CMK (cell line): ENCODE results near the gene PRRC2A.
A peak's percentile ranks its signal among the peaks of the same experiment; 100 is the strongest.

ENCODE experiments used
- DNase-seq: peaks from one replicate; pipeline ENCODE4 v3.0.0-alpha.2; 2010; ENCODE audit warnings: low read depth

PRRC2A gene

DNA sequence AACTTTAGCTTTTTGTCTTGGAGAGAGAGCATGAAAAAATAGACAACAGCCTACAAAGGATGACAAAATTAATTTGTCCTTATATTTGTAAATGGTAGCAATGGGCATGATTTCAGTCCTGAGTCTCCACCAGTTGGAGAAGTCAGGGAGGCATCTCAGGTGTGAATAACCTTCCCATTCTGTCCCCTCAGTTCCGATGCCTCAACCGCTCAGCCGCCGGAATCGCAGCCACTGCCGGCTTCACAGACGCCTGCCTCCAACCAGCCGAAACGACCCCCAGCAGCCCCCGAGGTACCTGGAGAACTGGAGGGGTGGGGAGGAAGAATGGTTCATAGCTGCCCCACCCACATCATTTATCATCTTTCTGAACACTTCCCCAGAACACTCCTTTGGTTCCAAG lies 3.6 kb downstream of the PRRC2A start:
- DNase-seq: no peak

DNA sequence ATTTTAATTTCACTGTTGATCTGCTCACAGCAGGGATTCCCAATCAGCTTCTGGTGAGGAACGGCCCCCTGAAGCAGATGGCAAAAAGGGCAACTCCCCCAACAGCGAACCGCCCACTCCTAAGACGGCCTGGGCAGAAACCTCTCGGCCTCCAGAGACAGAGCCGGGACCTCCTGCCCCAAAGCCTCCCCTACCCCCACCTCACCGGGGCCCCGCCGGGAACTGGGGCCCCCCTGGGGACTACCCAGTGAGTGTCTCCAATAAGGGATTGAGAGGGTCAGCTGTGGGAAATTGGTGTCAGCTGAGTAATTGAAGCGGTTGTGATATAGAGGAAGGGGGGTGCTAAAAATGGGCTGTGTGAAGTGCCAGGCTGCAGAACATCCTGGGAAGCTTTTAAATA lies 6.4 kb downstream of the PRRC2A start:
- DNase-seq: no peak

DNA sequence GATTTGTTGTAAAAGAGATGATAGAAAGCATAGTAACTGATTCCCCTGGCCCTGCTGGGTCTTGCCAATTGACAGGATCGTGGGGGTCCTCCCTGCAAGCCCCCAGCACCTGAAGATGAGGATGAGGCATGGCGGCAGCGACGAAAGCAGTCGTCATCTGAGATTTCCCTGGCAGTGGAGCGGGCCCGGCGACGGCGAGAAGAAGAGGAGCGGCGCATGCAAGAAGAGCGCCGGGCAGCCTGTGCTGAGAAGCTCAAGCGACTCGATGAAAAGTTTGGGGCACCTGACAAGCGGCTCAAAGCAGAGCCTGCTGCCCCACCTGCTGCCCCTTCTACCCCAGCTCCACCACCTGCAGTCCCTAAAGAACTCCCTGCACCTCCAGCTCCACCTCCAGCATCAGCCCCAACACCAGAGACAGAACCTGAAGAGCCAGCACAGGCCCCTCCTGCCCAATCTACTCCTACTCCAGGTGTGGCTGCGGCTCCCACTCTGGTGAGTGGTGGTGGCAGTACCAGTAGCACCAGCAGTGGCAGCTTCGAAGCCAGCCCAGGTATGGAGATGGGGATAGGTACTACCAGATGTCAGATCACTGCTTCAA lies 7.3 kb downstream of the PRRC2A start:
- no peak for DNase-seq

DNA sequence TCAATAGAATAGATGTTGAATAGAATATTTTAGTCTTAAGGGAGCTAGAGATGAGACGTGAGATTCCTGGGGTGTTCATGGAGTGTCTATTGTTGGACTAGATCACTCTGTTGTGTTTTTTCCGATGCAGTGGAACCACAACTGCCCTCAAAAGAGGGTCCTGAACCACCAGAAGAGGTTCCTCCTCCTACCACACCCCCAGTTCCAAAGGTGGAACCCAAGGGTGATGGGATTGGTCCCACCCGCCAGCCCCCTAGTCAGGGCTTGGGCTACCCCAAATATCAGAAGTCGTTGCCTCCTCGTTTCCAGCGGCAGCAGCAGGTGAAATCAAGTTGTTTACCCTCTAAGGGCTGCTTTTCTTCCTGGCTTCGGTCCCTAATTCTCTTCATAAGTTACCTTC lies 8.5 kb downstream of the PRRC2A start:
- no peak for DNase-seq

GRCh38 chr6:31630177-31630934 lies 9.8 kb downstream of the PRRC2A start:
- DNase-seq: no peak

- DNase-seq: no peak
These were observed 10.7 kb downstream of the PRRC2A start for GRCh38 chr6:31631209-31631608.

DNA sequence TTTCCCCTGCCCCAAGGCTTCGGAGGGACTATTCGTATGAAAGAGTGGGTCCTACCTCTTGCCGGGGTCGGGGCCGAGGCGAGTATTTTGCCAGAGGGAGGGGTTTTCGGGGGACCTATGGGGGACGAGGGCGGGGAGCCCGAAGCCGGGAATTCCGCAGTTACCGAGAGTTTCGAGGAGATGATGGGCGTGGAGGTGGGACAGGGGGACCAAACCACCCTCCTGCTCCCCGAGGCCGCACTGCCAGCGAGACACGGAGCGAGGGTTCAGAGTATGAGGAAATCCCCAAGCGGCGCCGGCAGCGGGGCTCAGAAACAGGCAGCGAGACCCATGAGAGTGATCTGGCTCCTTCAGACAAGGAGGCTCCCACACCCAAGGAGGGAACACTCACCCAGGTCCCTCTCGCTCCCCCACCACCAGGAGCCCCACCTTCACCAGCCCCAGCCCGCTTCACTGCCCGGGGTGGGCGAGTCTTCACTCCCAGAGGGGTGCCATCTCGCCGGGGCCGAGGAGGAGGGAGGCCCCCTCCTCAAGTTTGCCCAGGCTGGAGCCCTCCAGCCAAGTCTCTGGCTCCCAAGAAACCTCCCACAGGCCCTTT lies 11.3 kb downstream of the PRRC2A start:
- DNase-seq: no peak

DNA sequence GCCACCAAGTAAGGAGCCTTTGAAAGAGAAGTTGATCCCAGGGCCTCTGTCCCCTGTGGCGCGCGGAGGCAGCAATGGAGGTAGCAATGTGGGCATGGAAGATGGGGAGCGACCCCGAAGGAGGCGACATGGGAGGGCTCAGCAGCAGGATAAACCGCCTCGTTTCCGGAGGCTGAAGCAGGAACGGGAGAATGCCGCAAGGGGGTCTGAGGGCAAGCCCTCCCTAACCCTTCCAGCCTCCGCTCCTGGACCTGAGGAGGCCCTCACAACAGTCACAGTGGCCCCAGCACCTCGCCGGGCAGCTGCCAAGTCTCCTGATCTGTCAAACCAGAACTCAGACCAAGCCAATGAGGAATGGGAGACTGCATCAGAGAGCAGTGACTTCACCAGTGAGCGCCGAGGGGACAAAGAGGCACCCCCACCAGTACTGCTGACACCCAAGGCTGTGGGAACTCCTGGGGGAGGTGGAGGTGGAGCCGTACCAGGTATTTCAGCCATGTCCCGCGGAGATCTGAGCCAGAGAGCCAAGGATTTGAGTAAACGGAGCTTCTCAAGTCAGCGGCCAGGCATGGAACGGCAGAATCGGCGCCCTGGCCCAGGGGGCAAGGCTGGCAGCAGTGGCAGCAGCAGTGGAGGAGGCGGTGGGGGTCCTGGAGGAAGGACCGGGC lies 11.9 kb downstream of the PRRC2A start:
- no peak for DNase-seq

DNA sequence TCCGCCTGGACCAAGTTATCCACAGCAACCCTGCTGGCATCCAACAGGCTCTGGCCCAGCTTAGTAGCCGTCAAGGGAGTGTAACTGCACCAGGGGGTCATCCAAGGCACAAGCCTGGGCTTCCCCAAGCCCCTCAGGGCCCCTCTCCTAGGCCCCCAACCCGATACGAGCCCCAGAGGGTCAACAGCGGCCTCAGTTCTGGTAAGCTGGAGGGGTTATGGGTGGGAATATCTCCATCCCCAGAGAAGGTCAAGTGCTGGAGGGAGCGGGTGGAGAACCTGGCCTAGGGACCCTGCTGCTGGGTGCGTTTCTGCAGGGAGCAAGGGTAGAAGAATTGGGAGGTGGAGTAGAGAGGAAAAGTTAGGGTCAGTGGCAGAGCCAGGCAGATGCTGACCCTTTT lies 12.9 kb downstream of the PRRC2A start:
- no peak for DNase-seq

DNA sequence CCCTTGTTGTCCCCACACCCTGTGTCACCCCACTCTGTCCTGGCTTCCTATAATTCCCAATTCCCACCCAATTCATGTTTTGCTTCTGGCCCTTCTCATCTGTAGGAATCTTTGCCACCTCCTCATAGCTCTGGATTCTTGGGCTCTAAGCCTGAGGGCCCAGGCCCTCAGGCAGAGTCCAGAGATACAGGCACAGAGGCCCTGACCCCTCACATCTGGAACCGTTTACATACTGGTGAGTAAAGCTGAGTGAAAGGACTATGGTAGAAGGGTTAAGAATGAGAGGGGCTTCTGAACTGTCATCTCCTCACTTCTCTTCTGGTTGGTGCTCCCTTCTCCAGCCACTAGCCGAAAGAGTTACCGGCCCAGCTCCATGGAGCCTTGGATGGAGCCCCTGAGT lies 13.6 kb downstream of the PRRC2A start:
- no peak for DNase-seq

GRCh38 chr6:31634969-31635575 lies 14.6 kb downstream of the PRRC2A start:
- no peak for DNase-seq

DNA sequence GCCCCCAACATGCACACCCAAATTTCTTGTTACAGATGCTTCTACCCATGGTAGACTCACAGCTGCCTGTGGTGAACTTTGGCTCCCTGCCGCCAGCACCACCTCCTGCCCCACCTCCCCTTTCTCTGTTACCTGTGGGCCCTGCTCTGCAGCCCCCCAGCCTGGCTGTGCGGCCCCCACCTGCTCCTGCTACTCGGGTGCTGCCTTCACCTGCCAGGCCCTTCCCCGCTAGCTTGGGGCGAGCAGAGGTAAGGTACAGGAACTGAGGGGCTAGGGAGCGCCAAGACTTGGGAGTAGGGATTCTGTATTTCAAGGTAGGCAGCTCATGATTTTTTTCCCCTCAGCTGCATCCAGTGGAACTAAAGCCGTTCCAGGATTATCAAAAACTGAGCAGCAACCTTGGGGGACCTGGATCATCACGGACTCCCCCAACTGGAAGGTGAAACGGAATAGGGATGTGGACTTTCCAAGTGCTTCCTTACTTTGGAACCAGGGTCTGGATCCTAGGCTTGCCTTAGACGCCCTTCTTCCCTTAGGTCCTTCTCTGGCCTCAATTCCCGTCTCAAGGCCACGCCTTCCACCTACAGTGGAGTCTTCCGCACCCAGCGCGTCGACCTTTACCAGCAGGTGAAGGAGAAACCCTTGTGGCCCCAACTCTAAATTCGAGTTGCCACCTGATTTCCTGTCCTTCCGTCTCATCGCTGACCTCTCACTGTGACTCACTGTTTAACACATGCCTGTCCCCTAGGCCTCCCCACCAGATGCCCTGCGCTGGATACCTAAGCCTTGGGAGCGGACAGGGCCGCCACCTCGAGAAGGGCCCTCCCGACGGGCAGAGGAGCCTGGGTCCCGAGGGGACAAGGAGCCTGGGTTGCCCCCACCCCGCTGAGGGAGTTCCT lies 16.4 kb downstream of the PRRC2A start:
- DNase-seq: no peak

DNA sequence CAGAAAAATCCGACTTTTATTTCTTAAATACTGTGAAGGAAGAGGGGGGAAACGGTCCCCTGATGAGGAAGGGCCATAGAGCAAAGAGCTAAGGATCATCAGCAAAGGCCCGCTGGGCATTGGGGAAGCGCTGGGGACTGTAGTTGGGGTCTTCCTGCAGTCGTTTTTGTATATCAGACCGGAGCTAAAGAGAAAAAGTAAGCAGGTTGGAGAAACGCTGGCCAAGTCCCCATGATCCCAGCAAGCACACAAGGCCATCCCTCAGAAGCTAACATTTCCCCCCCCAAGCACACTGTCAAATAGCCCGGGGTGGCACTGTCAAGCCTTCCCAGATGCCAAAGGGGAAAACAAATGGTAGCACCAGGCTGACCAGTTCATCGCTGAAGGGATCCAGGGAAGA lies 18.5 kb downstream of the PRRC2A start:
- no peak for DNase-seq

GRCh38 chr6:31639449-31639861 lies 18.9 kb downstream of the PRRC2A start:
- no peak for DNase-seq

DNA sequence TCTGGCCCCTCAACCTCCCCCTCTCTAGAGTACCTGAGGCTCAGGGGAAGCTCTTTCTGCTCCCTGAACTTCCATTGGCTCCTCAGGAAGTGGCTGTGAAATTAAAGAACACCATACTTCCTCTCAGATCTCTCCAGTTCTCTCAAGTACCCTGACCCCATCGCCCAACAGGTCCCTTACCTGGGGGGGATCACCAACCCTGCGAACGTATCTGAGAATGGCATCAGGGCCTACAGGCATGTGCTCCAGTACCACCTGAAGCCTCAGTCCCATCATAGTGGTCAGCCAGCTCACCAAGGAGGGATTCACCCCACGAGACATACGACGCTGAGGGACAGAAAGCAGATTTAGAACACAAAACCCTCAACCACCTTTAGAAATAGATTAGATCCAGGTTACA lies 20.1 kb downstream of the PRRC2A start:
- no peak for DNase-seq

- DNase-seq: no peak
These were observed 20.9 kb downstream of the PRRC2A start for GRCh38 chr6:31641370-31641769.

GRCh38 chr6:31642798-31643570 lies 22.5 kb downstream of the PRRC2A start:
- DNase-seq: no peak

DNA sequence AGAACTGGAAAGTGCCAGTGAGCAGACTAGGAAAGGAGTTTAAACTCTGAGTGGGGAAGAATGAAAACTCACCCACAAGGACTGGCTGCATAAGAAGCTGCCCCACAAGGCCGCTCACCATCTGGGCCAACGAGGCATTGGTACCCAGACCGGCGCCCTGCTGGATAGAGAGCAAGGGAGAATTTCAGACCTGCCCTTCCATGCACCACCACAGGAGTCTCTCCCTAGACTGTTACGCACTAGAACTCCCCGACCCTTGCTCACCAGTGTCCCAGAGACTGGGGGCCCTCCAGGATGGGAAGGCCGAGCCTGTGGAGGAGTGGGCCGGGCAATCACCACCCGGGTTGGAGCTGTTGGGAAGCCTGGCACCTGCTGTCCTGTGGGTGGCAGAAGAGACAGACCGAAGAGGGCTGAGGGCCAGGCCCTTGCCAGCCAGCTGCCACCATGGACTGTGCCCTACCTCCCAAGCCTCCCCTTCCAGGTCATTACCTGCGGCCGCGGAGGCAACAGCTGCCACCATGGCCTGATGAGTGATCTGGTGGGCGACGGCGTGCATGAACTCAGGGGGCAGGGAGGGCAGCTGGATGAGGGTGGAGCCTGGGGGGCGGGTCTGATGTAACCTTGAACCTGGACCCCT lies 23.4 kb downstream of the PRRC2A start:
- no peak for DNase-seq

DNA sequence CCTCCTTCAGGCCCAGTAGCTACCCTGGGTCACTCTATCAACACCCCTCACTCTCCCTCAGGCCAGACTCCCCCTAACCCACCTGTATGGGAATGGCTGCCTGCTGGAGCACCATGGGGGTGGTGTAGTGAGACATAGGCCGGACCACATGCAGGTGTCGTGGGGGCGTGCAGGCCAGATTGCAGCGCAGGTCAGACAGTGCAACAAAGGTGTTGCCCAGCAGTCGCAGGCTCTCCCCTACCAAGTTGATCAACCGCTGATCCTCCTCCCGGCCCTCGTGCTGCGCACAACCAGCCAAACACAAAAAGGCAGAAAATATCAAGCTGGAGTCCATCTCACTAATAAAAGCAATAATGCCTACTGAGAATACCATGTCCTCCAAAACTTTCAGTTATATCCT lies 24.8 kb downstream of the PRRC2A start:
- DNase-seq: no peak

DNA sequence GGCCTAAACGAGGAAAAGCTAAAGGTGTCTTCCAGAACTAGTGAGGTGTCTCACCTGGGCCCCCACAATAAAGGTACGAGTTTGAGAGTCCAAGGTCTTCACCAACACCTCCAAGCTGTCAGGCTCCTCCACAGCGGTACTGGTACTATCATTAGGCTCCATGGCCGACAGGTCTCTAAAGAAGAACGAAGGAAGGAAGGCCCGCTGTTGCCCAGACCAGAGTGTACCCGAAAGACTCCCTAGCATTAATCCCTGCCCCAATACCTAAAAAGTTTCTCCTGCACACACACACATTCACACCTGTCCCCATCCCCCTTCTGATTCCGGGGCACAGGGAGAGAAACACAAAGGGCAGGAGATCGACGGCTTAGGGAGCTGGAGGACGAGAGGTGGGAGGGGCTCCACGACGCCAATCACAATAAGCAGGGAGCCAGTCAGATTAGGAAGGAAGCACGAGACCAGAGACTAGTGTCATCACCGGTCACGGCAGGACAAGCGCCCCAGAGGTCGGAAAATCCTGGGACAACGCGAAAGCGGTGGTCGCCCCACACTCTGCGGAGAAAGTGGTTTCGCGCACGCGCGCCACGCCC lies 31.2 kb downstream of the PRRC2A start:
- DNase-seq: peak; percentile 70
